Sigmoid colon (tissue), 7 donors: ENCODE measurements around the gene GAMT. TPM values are rescaled to one million over a fixed set of nuclear protein-coding genes. Genes with fewer than 3 reads are reported as not detected.
A peak's percentile ranks its signal among the peaks of the same experiment; 100 is the strongest.
"Not testable (repeated sequence)": the region's sequence is repeated elsewhere in the genome, so short reads cannot be mapped to it uniquely, and the experiment has no call there.

Experiments
- DNase-seq: peaks from one replicate; pipeline ENCODE4 v3.0.0-alpha.2; 2019
- H3K27ac ChIP-seq, 4 donors: fragments of 200-600 bp; sonication (generic); one replicate each; pipeline ENCODE4 v1.5.1; 2016 to 2019; ENCODE audit warnings: mild to moderate bottlenecking in 1 of 4
- H3K27me3 ChIP-seq, 3 donors: fragments of 200-600 bp; sonication (generic); one replicate each; pipeline ENCODE4 v1.5.1; 2019; ENCODE audit warnings: mild to moderate bottlenecking in 1 of 3
- H3K36me3 ChIP-seq, 4 donors: fragments of 200-600 bp; sonication (generic); one replicate each; pipeline ENCODE4 v1.5.1; 2016 to 2019
- H3K4me1 ChIP-seq, 4 donors: fragments of 200-600 bp; sonication (generic); one replicate each; pipeline ENCODE4 v1.5.1; 2017 to 2019
- H3K4me3 ChIP-seq, 4 donors: fragments of 200-600 bp; sonication (generic); one replicate each; pipeline ENCODE4 v1.5.1; 2017 to 2019; ENCODE audit warnings: mild to moderate bottlenecking in 2 of 4, moderate library complexity in 1 of 4
- H3K9me3 ChIP-seq, 4 donors: fragments of 200-600 bp in 3 of 4; sonication (generic) in 3 of 4; one replicate each; pipeline versions ENCODE4 v1.5.1 to v1.6.1; 2013 to 2019
- CTCF ChIP-seq, 4 experiments: fragments of 450-650 bp in 3 of 4; fragments of 200-600 bp in 1 of 4; IDR thresholded peaks; one replicate each; pipeline ENCODE4 v1.5.1; 2016 to 2019; ENCODE audit warnings: antibody characterized with exemption in 4 of 4, mild to moderate bottlenecking in 3 of 4, moderate library complexity in 2 of 4
- EP300 ChIP-seq, 4 donors: sonication (generic); formaldehyde crosslinking; IDR thresholded peaks; one replicate each; pipeline ENCODE4 v1.6.1; 2017; ENCODE audit warnings: antibody characterized with exemption in 4 of 4
- POLR2A ChIP-seq, 2 donors: fragments of 450-650 bp; IDR thresholded peaks; one replicate each; pipeline ENCODE4 v1.6.1; 2016; ENCODE audit warnings: antibody characterized with exemption in 2 of 2, mild to moderate bottlenecking in 2 of 2, moderate library complexity in 2 of 2
- POLR2AphosphoS5 ChIP-seq, 4 donors: sonication (generic); formaldehyde crosslinking; IDR thresholded peaks; one replicate each; pipeline ENCODE4 v1.6.1; 2017; ENCODE audit warnings: antibody characterized with exemption in 4 of 4
- WGBS, 2 donors: extraction: QIAGEN DNeasy Blood & Tissue Kit; methylation state at CpG; one replicate each; pipeline ENCODE4 v1.1.7; 2013; 5-methylcytosine and 5-hydroxymethylcytosine counted together
- intact Hi-C: fragments of 100-400 bp; cut with DNase I; formaldehyde crosslinking; loops from one replicate; pipeline ENCODE4 v1.15.1; 2023
- polyA plus RNA-seq, 3 donors: library from polyadenylated mRNA; stranded (reverse); fragments of 200-250 nt; gene quantifications; one replicate each; pipeline ENCODE4 v1.2.3, GENCODE V29; 2013
- total RNA-seq, 4 donors: library from RNA; depleted of rRNA; stranded (reverse); fragments of >200 nt; gene quantifications; one replicate each; pipeline ENCODE4 v1.1.0, GENCODE V29; 2016
- donor health status: healthy with polysubstance abuse.
- donor health status: Bipolar disorder and iron deficiency.
- donor health status: healthy.

GAMT gene
- total and polyA plus RNA-seq, 7 donors: 1.8 to 16.6 (median 7.8) TPM

- 93% methylated on average over 15 of the region's 15 CpGs for WGBS, 2 donors
- Histone ChIP-seq H3K27ac (peak overlapping the region in 1 of 4 donors; percentile 24), H3K4me1 (peaks cover 0 to 55% (median 41%) of the 10 kb centered on the region in 4 donors), H3K27me3 (no peaks in the 10 kb centered on the region), H3K36me3 (peaks cover 19 to 69% (median 49%) of the 10 kb centered on the region in 4 donors), H3K9me3 (no peaks in the 10 kb centered on the region), H3K4me3 (no peak overlapping the region)
- TF ChIP-seq CTCF (IDR thresholded peaks at IDR 0.05) (no peak), POLR2AphosphoS5 (IDR thresholded peaks at IDR 0.05) (no peak), POLR2A (IDR thresholded peaks at IDR 0.05) (no peak), EP300 (IDR thresholded peaks at IDR 0.05) (no peak)
- DNase-seq: no peak
- intact Hi-C loops: no loop called here
Observed at GRCh38 chr19:1420590-1420989, 19.2 kb upstream of the GAMT start.

GRCh38 chr19:1420085-1420484 is 18.7 kb upstream of the GAMT start:
- DNase-seq, intact Hi-C loops, H3K27me3 ChIP-seq, H3K27ac ChIP-seq, H3K9me3 ChIP-seq, H3K4me3 ChIP-seq: not testable (repeated sequence)
- peaks cover 0 to 60% (median 46%) of the 10 kb centered on the region in 4 donors for H3K4me1 ChIP-seq
- peaks cover 19 to 64% (median 44%) of the 10 kb centered on the region in 4 donors for H3K36me3 ChIP-seq
- WGBS, 2 donors: 96% methylated on average over 31 to 32 of the region's 43 CpGs

- peaks cover 19 to 56% (median 35%) of the 10 kb centered on the region in 4 donors for H3K36me3 ChIP-seq
- H3K4me3 ChIP-seq: no peak overlapping the region
- no peaks in the 10 kb centered on the region for H3K9me3 ChIP-seq
- intact Hi-C loops: no loop called here
- 91% methylated on average over 21 of the region's 21 CpGs for WGBS, 2 donors
- H3K27me3 ChIP-seq: no peaks in the 10 kb centered on the region
- H3K27ac ChIP-seq: peak overlapping the region in 2 of 4 donors; percentile 81 to 82
- H3K4me1 ChIP-seq: peaks cover 0 to 66% (median 51%) of the 10 kb centered on the region in 4 donors
- TF ChIP-seq CTCF (IDR thresholded peaks at IDR 0.05) (no peak), POLR2A (IDR thresholded peaks at IDR 0.05) (no peak)
- no peak for DNase-seq
Observed at GRCh38 chr19:1418951-1419738, 17.8 kb upstream of the GAMT start.

GRCh38 chr19:1418496-1418775 is 17.1 kb upstream of the GAMT start:
- no peaks in the 10 kb centered on the region for H3K27me3 ChIP-seq
- 86 to 89% methylated on average over 13 of the region's 13 CpGs for WGBS, 2 donors
- H3K36me3 ChIP-seq: peaks cover 13 to 51% (median 29%) of the 10 kb centered on the region in 4 donors
- intact Hi-C loops: no loop called here
- H3K4me1 ChIP-seq: peaks cover 0 to 71% (median 52%) of the 10 kb centered on the region in 4 donors
- DNase-seq: no peak
- TF ChIP-seq EP300 (IDR thresholded peaks at IDR 0.05): no peak
- TF ChIP-seq CTCF (IDR thresholded peaks at IDR 0.05): no peak
- no peak for TF ChIP-seq POLR2AphosphoS5 (IDR thresholded peaks at IDR 0.05)
- no peak for TF ChIP-seq POLR2A (IDR thresholded peaks at IDR 0.05)
- peak overlapping the region in 2 of 4 donors; percentile 81 to 82 for H3K27ac ChIP-seq
- no peaks in the 10 kb centered on the region for H3K9me3 ChIP-seq
- no peak overlapping the region for H3K4me3 ChIP-seq

GRCh38 chr19:1417681-1418495 is 16.5 kb upstream of the GAMT start:
- Histone ChIP-seq H3K9me3 (no peaks in the 10 kb centered on the region), H3K4me1 (peaks cover 0 to 73% (median 54%) of the 10 kb centered on the region in 4 donors)
- 87 to 90% methylated on average over 30 of the region's 30 CpGs for WGBS, 2 donors

More at GRCh38 chr19:1417681-1418495, 16.5 kb upstream of the GAMT start:
- no peak for DNase-seq
- Histone ChIP-seq H3K27ac (peak overlapping the region in 3 of 4 donors; percentile 36 to 82 (median 81)), H3K27me3 (no peaks in the 10 kb centered on the region), H3K36me3 (peaks cover 11 to 51% (median 30%) of the 10 kb centered on the region in 4 donors), H3K4me3 (no peak overlapping the region)
- intact Hi-C loops: no loop called here
- no peak for TF ChIP-seq EP300 (IDR thresholded peaks at IDR 0.05)
- no peak for TF ChIP-seq POLR2A (IDR thresholded peaks at IDR 0.05)
- TF ChIP-seq POLR2AphosphoS5 (IDR thresholded peaks at IDR 0.05): no peak
- TF ChIP-seq CTCF (IDR thresholded peaks at IDR 0.05): no peak
